ENCODE data around the gene PDZD7. TPM values are rescaled to one million over a fixed set of nuclear protein-coding genes. Genes with fewer than 3 reads are reported as not detected.
A peak's percentile ranks its signal among the peaks of the same experiment; 100 is the strongest.

PDZD7 gene
- total RNA-seq, 1 experiment from 2014 or later, result 0.30 TPM

DNA sequence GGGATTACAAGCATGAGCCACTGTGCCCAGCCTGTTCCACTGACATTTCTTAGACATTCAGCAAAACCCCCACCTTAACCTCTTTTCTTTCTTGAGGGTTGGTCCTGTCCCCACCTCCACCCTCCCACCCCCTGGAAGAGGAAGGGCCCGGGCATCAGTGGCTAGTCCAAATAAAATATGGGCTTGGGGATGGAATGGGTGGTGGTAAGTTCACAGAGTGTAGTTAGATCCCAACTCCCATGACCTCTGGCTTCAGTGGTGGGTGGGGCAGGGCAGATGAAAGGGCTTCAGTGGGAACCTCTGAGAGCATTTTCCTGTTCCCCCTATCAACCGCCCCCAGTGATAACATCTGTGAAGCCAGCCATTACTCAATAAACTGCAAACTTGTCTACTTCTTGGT, 9.9 kb upstream of the PDZD7 start:
- Histone ChIP-seq H3K27ac (ENCODE audit: low read depth, low read length, poor library complexity, severe bottlenecking) (no peak overlapping the region), H3K9me3 (ENCODE audit: low read depth, low read length, poor library complexity, severe bottlenecking) (no peaks in the 10 kb centered on the region), H3K36me3 (ENCODE audit: insufficient read depth, low read length, poor library complexity, severe bottlenecking) (no peaks in the 10 kb centered on the region), H3K4me1 (ENCODE audit: insufficient read depth, low read length, poor library complexity, severe bottlenecking) (peaks cover 24% of the 10 kb centered on the region), H3K4me3 (ENCODE audit: low read depth, low read length, poor library complexity, severe bottlenecking) (no peak overlapping the region), H3K27me3 (replicated peaks; ENCODE audit: insufficient read depth, low read depth, low read length, poor library complexity) (no peaks in the 10 kb centered on the region)
- ChIA-PET POLR2A (ENCODE audit: low non-redundant PET) (no interaction called here), CTCF (interaction anchor here (0.7 to 3.5 kb wide), 10 partner anchors 9 to 251 kb away, joined by 3 to 20 read pairs (median 7); no protein-coding TSS in a partner anchor)
- DNase-seq (ENCODE audit: low spot score), result no peak
- intact Hi-C loops (cut with micrococcal nuclease; ENCODE audit: unreplicated experiment), result loop anchor here (5.0 kb wide), 1 partner anchor 101 kb away; no protein-coding TSS in a partner anchor
- no TSS peak for BruUV-seq (replicated peaks)
- TF ChIP-seq EZH2 (IDR thresholded peaks at IDR 0.05; ENCODE audit: borderline replicate concordance, low read depth, low read length, poor library complexity, severe bottlenecking), result no peak
- TF ChIP-seq, protein P1, sequence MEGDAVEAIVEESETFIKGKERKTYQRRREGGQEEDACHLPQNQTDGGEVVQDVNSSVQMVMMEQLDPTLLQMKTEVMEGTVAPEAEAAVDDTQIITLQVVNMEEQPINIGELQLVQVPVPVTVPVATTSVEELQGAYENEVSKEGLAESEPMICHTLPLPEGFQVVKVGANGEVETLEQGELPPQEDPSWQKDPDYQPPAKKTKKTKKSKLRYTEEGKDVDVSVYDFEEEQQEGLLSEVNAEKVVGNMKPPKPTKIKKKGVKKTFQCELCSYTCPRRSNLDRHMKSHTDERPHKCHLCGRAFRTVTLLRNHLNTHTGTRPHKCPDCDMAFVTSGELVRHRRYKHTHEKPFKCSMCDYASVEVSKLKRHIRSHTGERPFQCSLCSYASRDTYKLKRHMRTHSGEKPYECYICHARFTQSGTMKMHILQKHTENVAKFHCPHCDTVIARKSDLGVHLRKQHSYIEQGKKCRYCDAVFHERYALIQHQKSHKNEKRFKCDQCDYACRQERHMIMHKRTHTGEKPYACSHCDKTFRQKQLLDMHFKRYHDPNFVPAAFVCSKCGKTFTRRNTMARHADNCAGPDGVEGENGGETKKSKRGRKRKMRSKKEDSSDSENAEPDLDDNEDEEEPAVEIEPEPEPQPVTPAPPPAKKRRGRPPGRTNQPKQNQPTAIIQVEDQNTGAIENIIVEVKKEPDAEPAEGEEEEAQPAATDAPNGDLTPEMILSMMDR (conservative IDR thresholded peaks at IDR 0.05; ENCODE audit: low read depth, low read length), result no peak

DNA sequence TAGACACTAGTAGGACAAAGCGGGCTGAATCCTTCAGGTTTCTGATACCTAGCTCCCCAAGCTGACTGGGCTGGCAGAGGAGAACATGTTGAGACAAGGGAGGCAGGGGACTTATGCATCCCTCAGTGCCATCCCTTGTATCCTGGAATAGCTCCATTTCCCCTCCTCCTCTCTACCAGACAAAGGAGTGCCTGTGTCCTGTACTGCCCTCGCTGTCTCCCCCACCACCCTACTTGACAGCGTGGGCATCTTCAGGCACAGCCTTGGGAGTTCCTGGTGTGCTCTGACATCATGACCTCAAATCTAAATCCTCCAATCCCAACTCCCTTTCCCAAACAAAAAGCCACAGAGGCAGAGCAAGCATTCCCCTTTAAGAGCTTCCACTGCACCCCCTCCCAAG, 9.1 kb upstream of the PDZD7 start:
- intact Hi-C loops (cut with micrococcal nuclease; ENCODE audit: unreplicated experiment), result loop anchor here (5.0 kb wide), 1 partner anchor 102 kb away; no protein-coding TSS in a partner anchor
- Histone ChIP-seq H3K27me3 (replicated peaks; ENCODE audit: insufficient read depth, low read depth, low read length, poor library complexity) (no peaks in the 10 kb centered on the region), H3K36me3 (ENCODE audit: insufficient read depth, low read length, poor library complexity, severe bottlenecking) (no peaks in the 10 kb centered on the region), H3K4me3 (ENCODE audit: low read depth, low read length, poor library complexity, severe bottlenecking) (no peak overlapping the region), H3K9me3 (ENCODE audit: low read depth, low read length, poor library complexity, severe bottlenecking) (no peaks in the 10 kb centered on the region), H3K4me1 (ENCODE audit: insufficient read depth, low read length, poor library complexity, severe bottlenecking) (peaks cover 24% of the 10 kb centered on the region), H3K27ac (ENCODE audit: low read depth, low read length, poor library complexity, severe bottlenecking) (no peak overlapping the region)
- ChIA-PET POLR2A (ENCODE audit: low non-redundant PET) (no interaction called here), CTCF (no interaction called here)
- TF ChIP-seq, protein P1 (conservative IDR thresholded peaks at IDR 0.05; ENCODE audit: low read depth, low read length), result no peak
- TF ChIP-seq EZH2 (IDR thresholded peaks at IDR 0.05; ENCODE audit: borderline replicate concordance, low read depth, low read length, poor library complexity, severe bottlenecking), result no peak
- no peak for DNase-seq (ENCODE audit: low spot score)
- BruUV-seq (replicated peaks), result no TSS peak

DNA sequence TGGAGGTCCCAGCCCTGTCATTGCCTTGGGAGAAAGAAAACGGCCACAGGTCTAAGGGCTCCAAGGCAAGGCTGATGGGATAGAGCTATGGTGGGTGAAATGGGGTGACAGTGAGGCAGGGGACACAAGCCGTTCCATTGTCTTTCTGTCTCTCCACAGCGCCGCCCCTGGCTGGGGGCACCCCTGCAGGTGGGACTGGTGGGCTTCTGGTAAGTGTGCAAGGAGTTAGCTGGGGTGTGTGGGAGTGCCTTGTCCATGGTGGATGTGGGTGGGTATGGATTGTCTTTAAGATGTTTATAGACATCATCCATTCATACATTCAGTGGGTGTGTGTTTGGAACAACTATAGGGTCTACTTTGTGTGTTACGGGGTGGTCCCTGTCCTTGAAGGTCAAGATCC, 7.6 kb upstream of the PDZD7 start:
- Histone ChIP-seq H3K9me3 (ENCODE audit: low read depth, low read length, poor library complexity, severe bottlenecking) (no peaks in the 10 kb centered on the region), H3K4me1 (ENCODE audit: insufficient read depth, low read length, poor library complexity, severe bottlenecking) (peaks cover 23% of the 10 kb centered on the region), H3K4me3 (ENCODE audit: low read depth, low read length, poor library complexity, severe bottlenecking) (no peak overlapping the region), H3K27ac (ENCODE audit: low read depth, low read length, poor library complexity, severe bottlenecking) (no peak overlapping the region), H3K36me3 (ENCODE audit: insufficient read depth, low read length, poor library complexity, severe bottlenecking) (no peaks in the 10 kb centered on the region), H3K27me3 (replicated peaks; ENCODE audit: insufficient read depth, low read depth, low read length, poor library complexity) (no peaks in the 10 kb centered on the region)
- intact Hi-C loops (cut with micrococcal nuclease; ENCODE audit: unreplicated experiment), result no loop called here
- no TSS peak for BruUV-seq (replicated peaks)
- ChIA-PET POLR2A (ENCODE audit: low non-redundant PET) (no interaction called here), CTCF (no interaction called here)
- no peak for TF ChIP-seq EZH2 (IDR thresholded peaks at IDR 0.05; ENCODE audit: borderline replicate concordance, low read depth, low read length, poor library complexity, severe bottlenecking)
- TF ChIP-seq, protein P1 (conservative IDR thresholded peaks at IDR 0.05; ENCODE audit: low read depth, low read length), result peak; percentile 21; the same call in 1 of the 2 replicates
- no peak for DNase-seq (ENCODE audit: low spot score)

Data from A673 (cell line).